HG03064 (cell line): ENCODE data around the gene FRG2.
"Not testable (repeated sequence)": the region's sequence is repeated elsewhere in the genome, so short reads cannot be mapped to it uniquely, and the experiment has no call there.

ENCODE experiments used
- ATAC-seq: cut with Tn5 transposase; IDR thresholded peaks from one replicate; pipeline ENCODE4 v1.9.1; 2021; ENCODE audit warnings: low read depth; ENCODE audit not compliant: unreplicated experiment

Gene FRG2

DNA sequence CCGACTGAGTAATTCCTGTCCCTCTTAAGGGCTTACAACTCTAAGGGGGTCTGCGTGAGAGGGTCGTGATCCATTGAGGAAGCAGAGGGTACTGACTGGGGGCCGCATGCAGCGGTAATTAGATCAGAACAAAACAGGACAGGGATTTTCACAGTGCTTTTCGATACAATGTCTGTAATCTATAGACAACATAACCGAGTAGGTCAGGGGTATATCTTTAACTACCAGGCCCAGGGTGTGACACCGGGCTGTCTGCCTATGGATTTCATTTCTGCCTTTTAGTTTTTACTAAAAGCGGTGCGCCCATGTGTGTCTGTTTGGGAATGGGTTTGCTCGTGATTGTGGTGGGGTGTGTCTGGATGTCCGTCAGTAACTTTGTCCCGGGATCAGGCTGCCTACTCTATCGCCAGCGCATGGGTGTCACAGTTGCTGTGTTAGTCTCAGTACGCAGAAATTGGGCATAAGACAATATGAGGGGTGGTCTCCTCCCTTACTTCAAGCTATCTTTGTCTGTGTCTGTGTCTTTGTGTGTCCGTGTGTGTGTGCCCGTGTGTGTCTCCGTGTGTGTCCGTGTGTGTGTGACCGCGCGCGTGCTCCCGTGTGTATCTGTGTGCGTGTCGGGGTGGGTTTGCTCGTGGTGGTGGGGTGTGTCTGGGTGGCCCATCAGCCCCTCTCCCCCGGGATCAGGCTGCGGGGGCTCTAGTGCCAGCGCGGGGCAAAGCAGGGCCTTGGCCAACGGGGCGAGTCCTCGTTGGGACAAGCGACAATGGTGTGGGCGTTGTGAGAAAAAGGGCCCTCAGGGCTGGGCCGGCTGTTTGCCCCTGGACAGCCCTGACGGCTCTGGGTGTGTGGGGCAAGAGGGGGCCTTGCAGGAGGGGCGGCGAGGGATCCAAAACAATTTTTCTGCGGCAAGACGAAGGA, 10.4 kb downstream of the FRG2 start:
- no peak for ATAC-seq

DNA sequence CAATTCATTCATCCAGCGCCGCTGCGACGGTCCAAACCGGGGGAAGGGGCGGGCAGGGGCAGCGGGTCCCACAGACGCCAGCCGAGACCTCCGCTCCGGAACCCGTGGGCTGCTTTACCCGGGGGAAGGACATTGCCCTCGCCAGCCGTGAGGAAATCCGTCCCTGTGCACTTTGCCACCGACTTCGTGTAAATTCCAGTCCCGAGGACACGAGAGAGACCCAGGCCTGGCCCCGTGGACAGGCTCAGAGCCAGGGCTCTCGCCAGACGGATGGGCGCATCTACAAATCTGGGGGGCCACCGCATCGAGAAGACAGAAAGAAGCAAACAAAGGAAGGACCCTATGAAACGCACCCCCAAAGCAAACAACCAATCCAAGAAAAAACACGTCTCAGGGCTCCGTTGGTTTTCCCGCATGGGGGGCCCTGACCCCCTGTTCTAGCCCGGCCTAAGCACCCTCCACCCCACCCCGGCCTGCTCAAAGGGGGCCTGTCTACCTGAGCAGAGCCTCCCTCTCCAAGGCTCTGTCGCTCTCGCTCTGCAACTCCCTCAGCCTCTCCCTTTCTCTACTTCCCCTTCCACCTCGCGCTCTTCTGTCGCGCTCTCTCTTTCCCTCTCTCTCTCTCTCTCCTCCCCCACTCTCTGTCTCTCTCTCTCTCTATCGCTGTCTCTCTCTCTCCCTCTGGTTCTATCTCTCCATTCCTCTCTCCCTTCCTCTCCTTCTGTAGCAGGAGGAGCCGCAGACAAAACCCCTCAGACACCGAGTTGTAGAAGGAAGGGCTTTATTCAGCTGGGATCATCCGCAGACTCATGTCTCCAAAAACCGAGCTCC, 11.3 kb downstream of the FRG2 start:
- no peak for ATAC-seq

DNA sequence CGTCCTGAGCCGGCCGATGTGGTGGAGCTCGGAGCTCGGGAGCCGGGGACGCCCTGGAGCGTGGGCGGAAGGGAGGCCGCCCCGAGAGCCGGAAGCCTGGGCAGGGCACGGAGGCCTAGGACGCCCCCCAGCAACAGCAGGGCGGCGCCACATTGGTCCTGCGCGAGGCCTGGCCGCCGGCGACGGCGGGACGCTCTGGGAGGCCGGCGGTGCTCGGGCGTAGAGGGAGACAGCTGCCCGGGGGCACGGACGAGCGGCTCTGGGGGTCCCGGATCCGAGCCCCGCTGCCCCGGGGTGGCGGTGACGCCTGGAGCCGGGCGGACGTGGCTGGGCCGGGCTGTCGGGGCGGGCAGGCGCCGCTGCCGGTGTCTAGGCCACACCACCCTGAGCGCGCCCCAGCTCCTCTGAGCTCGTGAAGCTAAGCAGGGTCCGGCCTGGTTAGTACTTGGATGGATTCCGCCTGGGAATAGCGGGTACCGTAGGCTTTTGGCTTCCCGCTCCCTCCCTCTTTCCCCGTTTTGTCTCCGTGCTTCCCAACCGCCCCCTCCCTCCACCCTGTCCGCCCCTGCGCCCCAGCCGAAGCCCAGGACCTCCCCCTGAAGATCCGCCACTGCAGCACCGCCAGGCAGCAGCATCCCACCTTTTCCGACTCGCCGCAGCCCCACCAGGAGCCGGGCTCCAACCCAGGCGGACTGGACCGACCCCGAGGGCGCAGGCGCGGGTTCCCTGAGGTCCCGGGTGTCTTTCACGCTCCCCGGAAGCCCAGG, 12.1 kb downstream of the FRG2 start:
- ATAC-seq, result no peak

DNA sequence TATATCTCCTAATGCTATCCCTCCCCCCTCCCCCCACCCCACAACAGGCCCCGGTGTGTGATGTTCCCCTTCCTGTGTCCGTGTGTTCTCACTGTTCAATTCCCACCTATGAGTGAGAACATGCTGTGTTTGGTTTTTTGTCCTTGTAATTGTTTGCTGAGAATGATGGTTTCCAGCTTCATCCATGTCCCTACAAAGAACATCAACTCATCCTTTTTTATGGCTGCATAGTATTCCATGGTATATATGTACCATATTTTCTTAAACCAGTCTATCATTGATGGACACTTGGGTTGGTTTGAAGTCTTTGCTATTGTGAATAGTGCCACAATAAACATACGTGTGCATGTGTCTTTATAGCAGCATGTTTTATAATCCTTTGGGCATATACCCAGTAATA, 37.1 kb downstream of the FRG2 start:
- not testable (repeated sequence) for ATAC-seq

DNA sequence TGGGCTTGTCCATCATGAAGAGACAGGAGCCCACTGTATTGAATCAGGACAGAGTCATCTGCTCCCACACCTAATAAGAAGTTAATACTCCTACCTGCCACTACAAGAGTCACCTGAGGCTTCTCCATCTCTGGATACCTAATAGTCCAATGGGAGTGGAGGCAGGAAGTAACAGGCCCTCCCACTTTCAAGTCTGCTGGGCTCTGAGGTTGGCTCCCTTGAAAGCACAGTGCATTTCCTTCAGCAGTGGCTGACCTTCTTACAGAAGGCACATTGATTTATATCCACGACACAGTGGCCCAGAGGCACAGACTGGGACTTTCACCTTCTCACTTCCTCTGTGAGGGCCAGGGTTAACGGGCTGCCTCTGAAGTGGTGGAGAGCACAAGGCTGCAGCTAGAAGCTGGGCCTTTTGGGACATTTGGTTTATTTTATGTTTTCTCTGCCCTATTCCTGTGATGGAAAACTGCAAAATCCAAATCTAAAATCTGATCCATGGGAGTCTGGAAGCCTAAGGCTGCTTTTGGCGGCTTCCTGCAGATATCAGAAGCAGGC, 38.1 kb downstream of the FRG2 start:
- no peak for ATAC-seq

DNA sequence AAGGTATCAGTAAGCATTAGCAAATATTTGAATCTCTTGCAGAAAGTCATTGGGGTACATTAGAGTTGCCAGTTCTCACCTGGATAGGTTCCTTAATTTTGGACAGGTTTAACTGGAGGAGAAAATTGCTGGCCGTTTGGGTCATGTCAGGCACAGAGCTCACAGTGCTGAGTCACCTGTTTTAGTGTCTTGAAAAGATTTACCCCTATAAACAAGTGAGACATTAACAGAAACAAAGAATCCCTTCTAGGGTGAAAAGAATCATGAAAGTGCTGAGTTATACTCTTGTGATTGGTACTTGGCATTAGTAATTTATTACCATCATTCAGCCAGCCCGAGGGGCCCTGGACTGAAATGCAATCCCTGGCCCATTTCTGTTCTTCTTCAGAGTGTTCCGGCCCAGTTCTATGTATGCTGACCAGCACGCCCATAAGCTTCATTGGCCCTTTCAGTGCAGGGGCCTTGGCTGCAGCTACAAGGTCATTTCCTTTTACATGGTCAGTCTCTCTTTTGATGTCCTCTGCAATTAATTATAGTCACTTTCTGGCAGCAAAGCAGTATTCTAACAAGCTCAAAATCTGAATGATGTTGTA, 41.3 kb downstream of the FRG2 start:
- ATAC-seq, result not testable (repeated sequence)

DNA sequence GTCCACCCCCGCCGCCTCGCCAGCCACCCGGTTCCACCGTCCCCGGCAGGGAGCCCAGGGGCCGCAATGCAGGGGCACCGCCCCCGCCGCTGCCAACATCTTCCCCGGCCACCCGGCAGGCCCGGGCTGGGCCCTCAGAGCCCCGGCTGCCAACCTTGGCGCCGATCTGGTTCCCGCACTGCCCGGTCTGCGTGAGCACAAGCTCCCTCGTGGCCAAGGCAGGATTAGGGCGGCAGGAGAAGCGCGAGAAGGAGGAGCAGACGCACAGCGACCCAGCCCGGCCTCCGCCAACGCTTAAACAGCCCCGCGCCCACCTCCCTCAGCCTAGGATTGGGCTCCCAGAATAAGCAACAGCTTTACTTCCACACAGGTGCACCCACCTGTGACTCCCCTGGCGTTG, 42.4 kb downstream of the FRG2 start:
- ATAC-seq, result not testable (repeated sequence)

DNA sequence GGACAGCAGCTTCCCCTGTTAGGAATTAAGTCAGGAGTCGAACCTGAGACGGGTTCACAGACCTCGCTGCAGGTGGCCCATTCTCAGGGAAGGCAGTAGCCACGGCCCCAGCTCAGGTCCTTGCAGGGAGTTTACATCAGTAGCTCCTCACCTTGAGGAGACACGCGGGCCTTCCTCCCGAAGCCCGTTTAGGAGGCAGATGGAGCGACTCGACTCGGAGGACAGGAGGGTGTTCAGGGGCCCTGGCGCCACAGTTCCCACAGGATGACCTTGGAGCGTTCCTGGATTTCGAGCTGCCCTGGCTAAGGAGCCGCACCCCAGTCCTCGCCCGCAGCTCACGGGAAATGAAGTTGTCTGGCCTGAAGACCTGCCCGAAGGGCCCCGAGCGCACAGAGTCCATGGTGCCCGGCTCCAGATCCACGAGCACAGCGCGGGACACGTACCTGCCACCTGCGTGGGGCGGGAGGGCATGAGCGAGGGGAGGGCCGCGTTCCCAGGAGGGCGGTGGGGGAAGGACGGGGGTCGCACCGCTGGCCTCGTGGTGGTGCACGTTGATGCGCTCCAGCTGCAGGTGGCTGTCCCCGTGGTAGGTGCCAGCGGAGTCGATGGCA, 43.0 kb downstream of the FRG2 start:
- not testable (repeated sequence) for ATAC-seq

DNA sequence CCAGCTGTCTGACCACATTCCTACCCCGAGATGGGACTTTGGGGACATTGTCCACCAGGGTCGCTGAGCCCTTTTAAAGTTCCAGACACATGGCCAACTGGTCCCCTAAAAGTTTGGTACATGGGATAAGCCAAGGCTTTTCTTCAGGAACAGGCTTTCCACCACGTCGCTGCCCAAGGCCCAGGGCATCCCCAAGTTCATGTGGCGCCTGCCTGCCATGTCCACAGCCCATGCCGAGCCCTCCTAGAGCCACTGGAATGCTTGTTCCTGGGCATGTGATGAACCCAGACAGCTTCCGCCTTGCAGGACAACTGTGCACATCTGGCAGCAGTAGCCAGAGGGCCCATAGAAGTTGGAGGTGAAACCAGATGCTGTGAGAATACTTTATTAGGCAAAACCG, 45.1 kb downstream of the FRG2 start:
- no peak for ATAC-seq

DNA sequence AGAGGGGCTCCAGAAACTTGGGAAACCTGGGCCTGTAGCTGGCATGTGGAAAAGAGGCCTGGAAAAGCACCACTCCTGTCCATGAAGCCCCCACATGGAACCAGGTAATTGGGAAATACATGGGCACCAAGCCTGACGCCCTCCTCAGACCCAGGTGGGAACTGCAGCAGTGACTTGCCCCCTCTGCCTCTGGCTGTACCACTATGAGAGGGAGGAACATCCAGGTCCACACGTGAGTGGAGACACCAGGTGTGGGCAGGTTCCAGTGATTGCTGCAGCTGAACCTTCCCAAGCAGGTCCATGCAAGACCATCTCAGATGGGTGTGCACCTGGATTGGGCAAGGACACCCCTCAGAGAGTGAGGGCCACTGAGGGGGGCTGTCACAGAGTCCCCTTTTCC, 46.8 kb downstream of the FRG2 start:
- not testable (repeated sequence) for ATAC-seq

DNA sequence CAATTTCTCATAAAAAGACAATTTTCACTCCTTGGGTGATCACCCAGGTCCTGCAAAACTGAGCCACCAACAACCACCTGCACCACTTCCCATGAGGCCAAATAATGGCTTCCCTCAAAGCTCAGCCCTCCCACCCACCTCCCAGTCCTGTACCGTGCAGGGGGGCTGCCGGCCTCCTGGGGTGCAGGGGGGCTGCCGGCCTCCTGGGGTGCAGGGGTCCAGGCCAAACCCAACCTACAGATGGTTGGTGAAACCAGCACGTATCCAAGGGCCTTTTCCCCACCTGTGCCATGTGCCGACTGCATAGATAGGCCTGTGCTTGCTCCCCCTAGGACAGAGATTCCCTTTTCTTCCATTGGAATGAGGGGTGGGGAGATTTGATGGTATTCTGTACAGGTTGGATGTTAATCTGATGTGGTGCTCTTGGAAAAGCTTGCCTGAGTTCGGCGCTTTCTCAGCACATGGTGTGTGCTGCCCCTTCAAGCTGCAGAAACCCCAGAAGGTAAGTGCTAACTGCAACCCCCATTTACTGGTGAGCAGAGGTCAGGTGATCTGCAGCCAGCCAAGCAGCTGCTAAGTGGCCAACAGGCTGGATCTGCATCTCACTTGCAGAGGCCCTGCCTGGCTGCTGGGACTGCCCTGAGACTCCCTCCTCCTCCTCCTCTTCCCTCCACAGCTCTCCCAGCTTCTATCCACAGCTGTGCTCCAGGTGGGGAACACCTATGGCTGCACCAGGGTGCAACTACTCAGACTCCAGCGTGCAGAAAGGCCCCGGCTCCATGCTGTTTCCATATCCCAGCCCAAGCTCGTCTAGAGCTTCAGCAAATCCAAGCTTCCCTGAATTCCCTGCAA, 47.6 kb downstream of the FRG2 start:
- ATAC-seq, result no peak
